ENCODE data around the gene TNS3. TPM values are rescaled to one million over a fixed set of nuclear protein-coding genes. Genes with fewer than 3 reads are reported as not detected.

TNS3 gene
- total RNA-seq, 3 donors from 2014 or later: 2.6 to 3.4 (median 3.2) TPM

DNA sequence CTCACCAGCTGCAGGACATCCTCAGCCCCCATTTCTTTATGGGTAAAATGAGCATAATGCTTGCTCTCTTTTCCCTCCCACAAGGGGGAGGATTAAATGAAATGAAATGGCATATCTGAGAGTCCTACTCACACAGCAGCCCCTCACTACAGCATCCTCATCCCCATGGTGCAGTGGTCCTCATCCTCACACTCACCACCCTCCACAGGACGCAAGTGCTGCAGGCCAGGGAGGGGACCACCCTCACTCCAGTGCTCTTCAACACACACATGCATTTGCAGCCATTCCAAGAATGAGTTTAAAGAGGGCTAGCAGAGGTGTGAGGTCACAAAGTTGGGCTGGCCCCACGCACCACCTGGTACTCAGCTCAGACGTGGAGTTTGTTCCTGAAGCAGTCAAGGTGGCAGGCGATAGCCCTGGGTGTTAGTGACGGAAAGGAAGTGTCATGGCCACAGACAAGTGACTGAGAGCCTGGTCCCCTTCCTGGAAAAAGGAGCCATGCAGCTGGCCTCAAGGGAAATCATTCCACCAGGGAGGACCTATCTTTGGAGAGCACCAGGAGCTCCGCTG is 234.0 kb downstream of the TNS3 start:
- Mint-ChIP-seq H3K4me1 (ENCODE audit: low read depth) (no peaks in the 10 kb centered on the region), H3K4me3 (no peak overlapping the region), H3K9me3 (no peaks in the 10 kb centered on the region), H3K27me3 (ENCODE audit: low read depth) (peaks cover 2% of the 10 kb centered on the region), H3K36me3 (ENCODE audit: insufficient read depth) (no peaks in the 10 kb centered on the region)
- no peak for DNase-seq
- no peak for ATAC-seq

DNA sequence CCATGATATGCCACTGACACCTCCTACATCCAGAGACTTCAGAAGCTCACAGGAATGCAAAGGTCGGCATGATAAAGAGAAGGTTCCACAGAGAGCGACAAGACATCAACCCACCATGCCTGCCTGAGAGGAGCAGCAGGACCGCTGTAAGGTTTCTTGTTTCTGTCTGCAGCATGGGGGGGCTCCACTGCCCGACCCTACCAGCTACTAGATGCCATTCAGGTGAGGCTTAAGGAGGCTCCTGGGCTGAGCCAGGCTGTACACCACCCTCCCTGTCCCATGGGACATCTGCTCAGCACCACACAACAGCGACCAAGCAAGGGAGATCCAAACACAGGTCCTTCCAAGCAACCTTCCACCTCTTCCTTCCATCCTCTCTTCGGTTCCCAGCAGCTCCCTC is 234.6 kb downstream of the TNS3 start:
- ATAC-seq (no peak), DNase-seq (no peak)
- H3K27me3 Mint-ChIP-seq (ENCODE audit: low read depth): peaks cover 2% of the 10 kb centered on the region
- H3K4me1 Mint-ChIP-seq (ENCODE audit: low read depth): no peaks in the 10 kb centered on the region
- no peaks in the 10 kb centered on the region for H3K9me3 Mint-ChIP-seq
- H3K4me3 Mint-ChIP-seq: no peak overlapping the region
- no peaks in the 10 kb centered on the region for H3K36me3 Mint-ChIP-seq (ENCODE audit: insufficient read depth)

DNA sequence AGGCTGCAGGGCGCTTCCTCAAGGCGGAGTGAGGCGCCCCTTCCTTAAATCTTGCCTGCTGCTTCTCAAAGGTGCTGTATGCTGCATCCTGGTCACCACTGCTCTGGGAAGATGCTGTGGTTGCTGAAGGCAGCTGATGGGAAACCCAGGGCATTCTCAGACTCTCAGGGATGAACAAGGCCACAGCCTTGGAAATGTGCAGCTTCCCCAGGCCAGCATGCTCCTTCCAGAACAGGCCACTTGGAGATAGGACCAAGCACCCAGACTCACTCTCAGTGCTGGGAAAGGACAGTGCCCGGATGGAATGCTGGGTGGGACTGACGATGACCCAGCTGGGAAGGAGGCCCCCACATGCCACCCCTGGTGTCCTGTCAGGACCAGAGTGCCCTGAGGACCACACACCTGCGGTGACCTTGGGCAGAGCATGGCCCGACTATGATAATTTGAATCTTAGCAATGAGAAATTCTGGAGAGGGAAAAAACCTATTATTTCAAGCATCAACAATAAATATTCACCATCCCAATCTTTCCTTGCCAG is 235.5 kb downstream of the TNS3 start:
- Mint-ChIP-seq H3K4me1 (ENCODE audit: low read depth) (no peaks in the 10 kb centered on the region), H3K27me3 (ENCODE audit: low read depth) (peaks cover 2% of the 10 kb centered on the region), H3K9me3 (no peaks in the 10 kb centered on the region), H3K4me3 (no peak overlapping the region), H3K36me3 (ENCODE audit: insufficient read depth) (no peaks in the 10 kb centered on the region)
- DNase-seq (no peak), ATAC-seq (no peak)

DNA sequence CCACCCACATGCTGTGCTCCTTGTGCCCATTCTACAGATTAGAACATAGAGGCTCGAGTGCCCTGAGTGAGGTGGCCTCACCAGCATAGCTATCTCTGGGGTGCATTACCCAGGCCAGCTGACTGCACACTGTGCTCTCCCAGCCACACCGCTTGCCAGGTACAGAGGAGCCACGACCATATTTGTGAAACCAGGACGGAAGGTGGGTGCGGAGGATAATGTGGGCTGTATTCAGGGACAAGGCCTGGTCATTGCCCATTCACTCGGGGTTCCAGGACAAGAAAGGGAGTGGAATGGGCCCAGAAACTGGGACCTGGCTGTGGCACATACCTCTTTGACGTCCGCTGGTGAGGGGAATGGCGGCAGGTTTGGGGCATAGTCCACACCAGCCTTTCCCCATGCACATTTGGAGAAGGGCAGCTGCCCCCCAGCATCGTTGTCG is 236.0 kb downstream of the TNS3 start:
- H3K9me3 Mint-ChIP-seq: no peaks in the 10 kb centered on the region
- DNase-seq (no peak), ATAC-seq (no peak)
- no peaks in the 10 kb centered on the region for H3K36me3 Mint-ChIP-seq (ENCODE audit: insufficient read depth)
- H3K4me3 Mint-ChIP-seq: no peak overlapping the region
- H3K27me3 Mint-ChIP-seq (ENCODE audit: low read depth): peaks cover 2% of the 10 kb centered on the region
- no peaks in the 10 kb centered on the region for H3K4me1 Mint-ChIP-seq (ENCODE audit: low read depth)

DNA sequence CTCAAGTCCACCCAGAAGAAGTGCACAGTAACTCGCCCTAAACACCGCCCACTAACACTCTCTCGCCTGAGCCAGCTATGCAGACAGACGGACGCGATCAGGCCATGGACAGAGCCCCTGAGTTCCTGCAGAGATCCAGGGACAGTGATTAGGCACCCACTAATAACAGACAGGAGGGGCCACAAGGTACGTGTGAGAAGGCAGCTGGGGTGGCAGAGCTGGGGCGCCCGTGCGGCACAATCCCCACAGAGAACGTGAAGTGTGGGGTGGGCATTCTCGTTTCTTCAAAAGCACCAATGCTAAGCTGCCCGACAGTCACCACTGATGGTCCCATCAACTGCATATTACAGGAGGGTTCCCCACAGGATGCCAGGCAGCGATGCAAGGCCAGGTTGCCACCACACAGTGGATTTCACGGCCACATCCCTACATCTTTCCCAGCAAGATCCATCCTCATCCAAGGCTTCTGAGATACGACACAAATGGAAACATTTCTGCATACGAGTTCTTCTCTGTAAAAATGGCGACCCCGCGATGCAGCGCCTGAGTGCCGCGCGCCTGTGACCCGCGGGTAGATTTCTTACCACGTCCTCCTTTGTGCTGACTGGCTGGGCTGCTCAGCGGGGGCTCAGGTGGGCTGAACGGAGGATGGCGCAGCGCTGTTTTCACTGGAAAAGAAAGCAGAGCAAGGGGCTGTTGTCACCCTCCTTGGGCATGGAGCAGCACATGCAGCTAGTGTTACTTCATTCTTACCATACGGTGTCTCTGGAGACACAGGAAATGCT is 237.5 kb downstream of the TNS3 start:
- H3K27me3 Mint-ChIP-seq (ENCODE audit: low read depth): peaks cover 2% of the 10 kb centered on the region
- no peak for ATAC-seq
- H3K4me3 Mint-ChIP-seq: no peak overlapping the region
- no peaks in the 10 kb centered on the region for H3K36me3 Mint-ChIP-seq (ENCODE audit: insufficient read depth)
- no peaks in the 10 kb centered on the region for H3K9me3 Mint-ChIP-seq
- no peak for DNase-seq
- no peaks in the 10 kb centered on the region for H3K4me1 Mint-ChIP-seq (ENCODE audit: low read depth)

DNA sequence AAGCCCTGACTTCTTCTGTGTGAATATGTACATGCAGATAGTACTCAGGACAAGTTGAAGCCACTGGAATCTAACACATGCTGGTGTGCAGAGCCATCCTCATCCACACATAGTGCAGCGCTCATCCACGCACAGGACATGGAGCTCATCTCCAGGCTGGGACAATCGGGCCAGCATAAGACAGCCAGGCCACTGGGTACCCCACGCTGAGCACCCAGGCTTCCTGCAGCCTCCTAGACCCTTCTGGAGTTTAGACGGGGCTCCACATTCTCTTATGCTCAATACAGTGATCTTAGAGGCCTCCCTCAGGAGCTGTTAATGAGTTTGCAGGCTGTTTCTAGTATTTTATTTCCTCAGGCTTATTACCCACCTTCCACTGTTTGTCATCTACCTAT is 238.9 kb downstream of the TNS3 start:
- no peak for ATAC-seq
- no peak for DNase-seq
- no peaks in the 10 kb centered on the region for H3K9me3 Mint-ChIP-seq
- H3K4me1 Mint-ChIP-seq (ENCODE audit: low read depth): no peaks in the 10 kb centered on the region
- no peaks in the 10 kb centered on the region for H3K36me3 Mint-ChIP-seq (ENCODE audit: insufficient read depth)
- peaks cover 2% of the 10 kb centered on the region for H3K27me3 Mint-ChIP-seq (ENCODE audit: low read depth)
- H3K4me3 Mint-ChIP-seq: no peak overlapping the region

DNA sequence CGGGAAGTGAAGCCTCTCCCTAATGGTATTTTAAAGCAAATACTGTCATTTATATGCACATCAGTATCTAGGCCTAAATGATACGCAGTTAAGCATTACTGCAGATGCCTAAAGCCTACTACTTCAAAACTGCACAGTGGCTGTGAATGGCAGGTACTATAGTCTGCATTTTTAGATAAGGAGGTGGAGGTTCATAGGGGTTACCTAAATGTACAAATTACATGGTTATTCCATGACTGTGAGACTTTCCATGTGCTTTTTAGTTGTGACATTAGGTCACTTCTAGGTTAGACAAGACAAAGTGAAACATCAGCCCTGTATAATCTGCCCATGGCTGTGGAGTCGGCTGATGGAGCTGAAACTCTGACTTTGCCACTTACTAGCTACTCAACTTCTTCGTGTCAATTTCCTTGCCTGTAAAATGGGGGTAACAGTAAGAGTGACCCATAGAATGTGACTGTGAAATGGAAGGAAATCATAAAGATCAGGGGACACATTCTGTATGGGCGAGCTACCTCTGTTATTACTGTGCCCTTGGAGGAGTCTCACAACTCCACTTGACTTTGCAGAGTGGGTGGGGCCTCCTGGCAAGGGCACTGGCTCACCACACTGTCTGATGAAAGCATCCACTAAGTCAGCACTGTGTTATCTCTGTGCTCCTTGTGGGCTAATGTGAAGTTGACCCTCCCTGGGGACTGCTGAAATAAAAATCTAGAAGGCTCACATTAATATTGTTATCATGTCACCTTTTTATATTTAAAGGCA is 239.4 kb downstream of the TNS3 start:
- ATAC-seq: no peak
- peaks cover 3% of the 10 kb centered on the region for H3K9me3 Mint-ChIP-seq
- peaks cover 2% of the 10 kb centered on the region for H3K27me3 Mint-ChIP-seq (ENCODE audit: low read depth)
- no peaks in the 10 kb centered on the region for H3K36me3 Mint-ChIP-seq (ENCODE audit: insufficient read depth)
- no peak for DNase-seq
- no peak overlapping the region for H3K4me3 Mint-ChIP-seq
- H3K4me1 Mint-ChIP-seq (ENCODE audit: low read depth): no peaks in the 10 kb centered on the region

DNA sequence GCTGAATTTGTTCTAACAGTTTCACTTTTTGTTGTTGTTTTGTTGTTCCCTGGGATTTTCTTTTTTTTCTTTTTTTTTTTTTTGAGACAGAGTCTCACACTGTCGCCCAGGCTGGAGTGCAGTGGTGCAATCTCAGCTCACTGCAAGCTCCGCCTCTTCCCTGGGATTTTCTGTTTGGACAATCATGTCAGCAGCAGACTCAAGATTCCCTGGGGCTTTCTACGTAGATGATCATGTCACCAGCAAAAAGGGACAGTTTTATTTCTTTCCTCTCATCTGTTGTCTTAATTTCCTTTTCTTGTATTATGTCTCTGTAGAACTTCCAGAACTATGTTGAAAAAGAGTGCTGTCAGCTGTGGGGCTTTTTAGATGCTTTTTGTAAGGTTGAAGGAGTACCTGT is 241.4 kb downstream of the TNS3 start:
- Mint-ChIP-seq H3K4me3 (no peak overlapping the region), H3K36me3 (ENCODE audit: insufficient read depth) (no peaks in the 10 kb centered on the region), H3K4me1 (ENCODE audit: low read depth) (no peaks in the 10 kb centered on the region), H3K27me3 (ENCODE audit: low read depth) (peaks cover 2% of the 10 kb centered on the region), H3K9me3 (peaks cover 3% of the 10 kb centered on the region)
- ATAC-seq (no peak), DNase-seq (no peak)

DNA sequence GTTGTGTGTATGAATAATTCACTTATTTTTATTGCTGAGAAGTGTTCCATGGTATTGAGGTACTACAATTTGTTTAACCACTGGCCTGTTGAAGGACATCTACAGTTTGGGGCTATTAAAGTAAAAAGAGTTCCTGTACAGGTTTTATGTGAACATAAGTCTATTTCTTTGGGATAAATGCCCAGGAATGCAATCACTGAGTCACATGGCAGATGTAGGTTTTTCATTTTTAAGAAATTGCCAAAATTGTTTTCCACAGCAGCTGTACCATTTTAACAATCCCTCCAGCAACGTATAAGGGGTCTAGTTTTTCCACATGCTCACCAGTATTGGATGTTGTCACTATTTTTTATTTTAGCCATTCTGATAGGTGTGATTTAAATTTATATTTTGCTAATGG is 243.9 kb downstream of the TNS3 start:
- H3K27me3 Mint-ChIP-seq (ENCODE audit: low read depth): no peaks in the 10 kb centered on the region
- H3K9me3 Mint-ChIP-seq: peaks cover 3% of the 10 kb centered on the region
- H3K4me3 Mint-ChIP-seq: no peak overlapping the region
- H3K36me3 Mint-ChIP-seq (ENCODE audit: insufficient read depth): no peaks in the 10 kb centered on the region
- H3K4me1 Mint-ChIP-seq (ENCODE audit: low read depth): no peaks in the 10 kb centered on the region
- DNase-seq: no peak
- no peak for ATAC-seq

DNA sequence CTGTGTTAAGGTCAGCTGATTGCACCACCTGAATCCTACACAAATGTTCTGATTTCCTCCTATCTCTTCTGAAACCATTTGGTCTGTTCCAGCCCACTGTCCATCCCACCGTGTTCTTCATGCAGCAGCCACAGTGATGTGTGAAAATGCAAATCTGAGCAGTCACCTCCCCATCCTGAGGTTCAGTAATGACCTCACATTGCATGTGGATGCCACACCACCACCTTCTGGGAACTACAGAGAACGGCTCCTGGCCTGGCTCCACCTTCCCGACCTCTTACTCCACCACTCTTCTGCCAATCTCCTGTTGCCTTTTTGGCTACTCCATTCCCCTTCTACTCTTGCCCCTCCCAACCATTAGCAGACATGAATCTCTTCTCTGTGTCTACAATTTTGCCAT is 244.4 kb downstream of the TNS3 start:
- H3K36me3 Mint-ChIP-seq (ENCODE audit: insufficient read depth): no peaks in the 10 kb centered on the region
- no peak overlapping the region for H3K4me3 Mint-ChIP-seq
- ATAC-seq (no peak), DNase-seq (no peak)
- H3K4me1 Mint-ChIP-seq (ENCODE audit: low read depth): no peaks in the 10 kb centered on the region
- H3K9me3 Mint-ChIP-seq: peaks cover 3% of the 10 kb centered on the region
- no peaks in the 10 kb centered on the region for H3K27me3 Mint-ChIP-seq (ENCODE audit: low read depth)

DNA sequence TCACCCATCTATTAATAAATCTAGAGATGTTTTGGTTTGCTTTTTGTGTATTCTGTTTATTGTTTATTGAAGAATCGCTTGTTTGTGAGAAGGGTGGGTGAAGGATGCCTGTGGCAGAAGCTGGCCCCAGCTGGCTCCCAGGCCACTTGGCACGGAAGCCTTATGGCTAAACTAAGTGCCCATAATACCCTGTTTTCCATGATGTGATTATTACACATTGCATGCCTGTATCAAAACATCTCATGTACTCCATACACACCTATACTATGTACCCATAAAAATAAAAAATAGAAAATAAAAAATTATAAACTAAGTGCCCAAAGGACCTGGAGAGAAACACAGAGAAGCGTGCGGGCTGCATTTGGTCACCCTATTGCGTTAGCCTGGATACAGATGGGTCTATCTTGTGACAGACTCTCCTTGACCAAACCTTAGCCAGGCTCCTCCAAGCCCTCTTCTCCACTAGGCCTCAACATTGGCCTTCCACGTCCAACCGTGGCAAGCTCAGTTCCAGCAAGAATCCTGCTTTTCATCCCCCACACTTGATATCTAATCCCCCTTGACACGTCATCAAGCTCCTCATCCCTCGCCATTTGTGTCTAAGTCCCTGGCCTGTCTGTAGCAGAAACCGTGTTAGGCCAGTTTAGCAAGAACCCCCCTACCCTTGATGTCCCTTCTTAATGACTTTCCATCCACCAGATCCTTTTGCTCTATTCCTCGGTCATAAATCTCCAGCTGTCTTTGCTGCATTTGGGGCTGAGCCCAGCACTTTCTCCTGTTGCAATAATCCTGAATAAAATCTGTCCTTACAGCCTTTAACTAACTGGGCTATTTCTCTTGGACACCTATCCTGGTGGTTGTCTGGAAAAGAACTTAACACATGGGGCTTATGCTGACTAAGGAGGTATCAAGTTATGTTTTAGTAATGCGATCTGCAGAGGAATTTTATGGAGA is 245.2 kb downstream of the TNS3 start:
- no peak overlapping the region for H3K4me3 Mint-ChIP-seq
- no peaks in the 10 kb centered on the region for H3K36me3 Mint-ChIP-seq (ENCODE audit: insufficient read depth)
- H3K4me1 Mint-ChIP-seq (ENCODE audit: low read depth): no peaks in the 10 kb centered on the region
- no peaks in the 10 kb centered on the region for H3K27me3 Mint-ChIP-seq (ENCODE audit: low read depth)
- H3K9me3 Mint-ChIP-seq: peaks cover 3% of the 10 kb centered on the region
- ATAC-seq: no peak
- no peak for DNase-seq

DNA sequence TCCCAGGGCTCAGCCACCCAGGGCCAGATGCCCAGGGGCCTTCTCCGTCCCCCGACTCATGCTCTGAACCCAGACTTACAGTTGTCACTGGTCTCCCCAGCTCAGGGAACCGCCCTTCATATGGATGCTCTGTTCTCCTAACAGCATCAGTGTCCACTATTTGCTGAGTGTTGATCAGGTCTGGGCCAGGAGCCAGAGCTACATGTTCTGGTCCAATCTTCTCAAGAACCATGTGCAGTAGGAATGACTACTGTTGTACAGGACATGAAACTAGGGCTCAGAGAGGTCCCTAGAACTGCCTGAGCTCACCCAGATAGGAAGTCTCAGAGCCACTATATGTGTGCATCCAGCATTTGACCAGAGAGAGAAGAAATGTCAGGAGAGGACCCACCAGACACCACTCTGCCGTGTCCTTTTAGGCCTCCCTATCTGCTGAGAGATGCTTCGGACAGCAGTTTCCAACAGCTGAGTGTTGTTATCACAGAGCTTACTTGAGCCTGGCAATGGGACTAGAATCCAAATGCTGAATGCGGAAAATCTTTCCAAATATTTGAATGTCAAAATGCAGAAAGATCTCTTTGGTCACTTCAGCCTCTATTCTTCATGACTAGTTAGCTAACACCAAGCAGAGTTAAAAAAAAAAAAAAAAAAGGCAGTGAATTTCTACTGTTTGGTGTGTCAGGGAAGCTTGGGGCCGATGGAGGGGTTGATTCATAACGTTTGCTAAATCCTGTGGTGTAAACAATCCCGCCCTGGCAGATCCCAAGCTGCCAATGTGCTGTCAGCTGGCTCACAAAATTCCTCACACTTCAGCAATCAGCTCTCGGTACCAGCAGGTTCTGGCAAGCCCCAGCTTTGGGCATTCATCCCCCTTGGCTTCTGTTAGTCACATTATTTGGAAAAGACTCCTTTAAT is 246.1 kb downstream of the TNS3 start:
- DNase-seq (no peak), ATAC-seq (no peak)
- no peaks in the 10 kb centered on the region for H3K36me3 Mint-ChIP-seq (ENCODE audit: insufficient read depth)
- H3K27me3 Mint-ChIP-seq (ENCODE audit: low read depth): no peaks in the 10 kb centered on the region
- no peaks in the 10 kb centered on the region for H3K4me1 Mint-ChIP-seq (ENCODE audit: low read depth)
- H3K4me3 Mint-ChIP-seq: no peak overlapping the region
- peaks cover 3% of the 10 kb centered on the region for H3K9me3 Mint-ChIP-seq

DNA sequence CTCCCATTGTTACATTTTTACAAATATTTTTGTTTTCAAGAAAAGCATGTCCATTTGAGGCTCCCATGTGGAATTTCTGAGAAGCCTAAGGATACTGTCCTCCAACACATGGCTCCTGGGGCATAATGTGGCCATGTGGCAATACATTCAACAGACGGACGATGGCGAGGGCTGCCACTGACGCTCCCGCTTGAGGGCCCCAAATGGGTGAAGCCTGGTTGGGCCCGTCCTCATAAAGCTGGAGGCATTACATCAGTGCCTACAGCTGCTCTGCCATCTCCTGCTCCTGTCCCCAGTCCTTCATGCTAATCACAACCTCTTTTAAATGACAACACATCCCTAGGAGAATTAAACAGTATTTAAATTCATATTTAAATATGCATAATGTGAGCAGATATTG is 246.8 kb downstream of the TNS3 start:
- Mint-ChIP-seq H3K27me3 (ENCODE audit: low read depth) (no peaks in the 10 kb centered on the region), H3K36me3 (ENCODE audit: insufficient read depth) (no peaks in the 10 kb centered on the region), H3K9me3 (peaks cover 3% of the 10 kb centered on the region), H3K4me1 (ENCODE audit: low read depth) (no peaks in the 10 kb centered on the region), H3K4me3 (no peak overlapping the region)
- DNase-seq: no peak
- ATAC-seq: no peak
